GM18870 (cell line): ENCODE results near the gene GLS.

Source experiments
- ATAC-seq: cut with Tn5 transposase; IDR thresholded peaks from one replicate; pipeline ENCODE4 v1.9.1; 2021; ENCODE audit warnings: moderate library complexity; ENCODE audit not compliant: unreplicated experiment

GLS gene

DNA sequence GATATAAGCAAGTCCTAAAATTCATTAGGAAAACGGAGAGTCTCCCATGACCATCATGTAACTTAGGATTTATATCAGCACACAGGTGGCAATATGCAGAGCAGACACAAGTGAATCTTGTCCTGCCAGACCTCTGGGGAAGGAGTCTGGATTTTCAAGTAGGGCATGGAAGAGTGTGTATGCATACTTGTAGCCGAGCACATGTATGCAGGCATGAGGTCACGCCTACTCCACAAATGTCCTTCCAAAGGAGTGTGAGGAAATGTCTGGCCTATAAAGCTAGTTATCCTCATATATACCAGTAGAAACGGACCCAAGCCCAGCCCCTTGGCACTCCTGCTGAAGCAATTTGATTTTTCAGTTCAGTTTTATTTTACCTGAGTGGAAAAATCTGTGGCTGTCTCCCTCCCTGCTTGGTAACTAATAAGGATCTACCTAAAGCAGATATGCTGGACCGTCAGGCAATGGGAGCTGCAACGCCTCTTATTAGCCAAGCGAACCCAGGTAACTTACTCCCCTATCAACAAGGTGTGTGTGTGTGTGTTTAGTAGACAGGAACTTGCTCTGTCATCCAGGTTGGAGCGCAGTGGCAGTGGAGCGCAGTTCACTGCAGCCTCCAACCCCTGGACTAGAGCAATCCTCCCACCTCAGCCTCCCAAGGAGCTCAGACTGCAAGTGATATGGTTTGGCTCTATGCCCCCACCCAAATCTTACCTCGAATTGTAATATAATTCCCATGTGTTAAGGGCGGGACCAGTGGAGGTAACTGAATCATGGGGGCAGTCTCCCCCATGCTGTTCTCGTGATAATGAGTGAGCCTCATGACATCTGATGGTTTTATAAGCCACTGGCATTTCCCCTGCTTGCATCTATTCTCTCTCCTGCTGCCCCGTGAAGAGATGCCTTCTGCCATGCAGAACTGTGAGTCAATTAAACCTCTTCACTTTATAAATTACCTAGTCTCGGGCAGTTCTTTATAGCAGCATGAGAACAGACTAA, 130.6 kb downstream of the GLS start:
- ATAC-seq: no peak

DNA sequence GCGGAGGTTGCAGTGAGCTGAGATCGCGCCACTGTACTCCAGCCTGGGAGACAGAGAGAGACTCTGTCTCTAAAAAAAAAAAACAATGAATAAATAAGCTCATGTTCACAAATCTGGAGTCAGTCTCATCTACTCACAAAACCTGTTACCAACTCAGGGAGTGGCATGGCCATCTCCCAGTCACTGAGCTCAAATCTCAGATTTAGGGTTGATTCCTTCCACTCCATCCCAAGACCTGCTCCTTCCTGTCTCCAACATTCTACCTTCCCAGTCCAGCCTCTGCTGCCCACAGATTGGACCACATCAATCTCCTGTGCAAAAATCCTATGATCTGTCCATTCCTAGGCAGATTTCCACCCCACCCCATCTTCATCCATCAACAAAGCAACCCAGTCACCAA, 131.7 kb downstream of the GLS start:
- ATAC-seq: no peak

DNA sequence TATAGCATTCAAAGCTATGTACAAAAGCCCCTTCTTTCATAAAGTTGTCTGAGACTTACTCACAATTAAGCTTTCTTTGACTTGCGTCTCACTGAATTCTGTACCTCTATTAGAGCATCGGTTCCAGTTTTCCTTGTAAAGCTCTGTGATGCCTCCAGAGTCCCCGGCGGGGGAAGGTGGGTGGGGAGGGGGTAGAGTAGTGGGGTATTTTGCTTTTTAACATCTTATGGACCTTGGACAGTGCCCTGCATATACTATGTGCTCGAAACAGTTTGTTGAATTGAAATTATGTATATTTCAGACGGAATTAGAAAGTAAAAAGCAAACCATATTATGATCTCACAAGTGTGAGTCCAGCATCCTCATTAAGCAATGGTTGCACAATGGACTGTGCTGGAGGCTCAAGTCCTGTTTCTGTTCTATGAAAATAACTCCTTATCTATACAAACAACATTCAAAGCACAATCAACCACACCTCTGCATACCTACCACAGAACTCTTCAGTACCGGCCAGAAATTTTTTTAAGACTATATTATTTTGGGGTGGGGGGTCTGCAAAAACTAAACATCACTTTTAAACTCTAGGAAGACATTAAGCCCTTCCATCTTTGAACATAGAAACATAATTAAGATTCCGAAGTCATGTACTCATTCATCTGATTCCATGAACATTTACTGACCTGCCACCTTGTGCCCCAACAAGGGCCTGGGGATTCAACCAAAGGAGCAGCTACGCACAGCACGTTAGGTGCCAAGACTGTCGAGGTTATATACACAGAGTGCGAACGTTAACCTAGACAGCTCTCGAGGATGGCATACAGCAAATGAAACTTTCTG, 132.4 kb downstream of the GLS start:
- ATAC-seq: no peak

DNA sequence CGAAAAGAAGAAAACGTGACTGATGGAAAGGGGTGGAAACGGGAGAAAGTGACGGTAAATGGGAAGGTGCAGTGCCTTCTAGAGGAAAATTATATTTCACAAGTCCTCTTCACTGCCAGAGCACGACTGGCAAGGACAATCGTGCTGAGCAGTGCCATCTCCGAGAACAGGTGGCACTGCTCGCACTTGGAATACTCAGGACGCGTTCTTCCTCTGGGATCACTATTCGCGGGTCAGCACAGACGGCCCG, 133.0 kb downstream of the GLS start:
- no peak for ATAC-seq

DNA sequence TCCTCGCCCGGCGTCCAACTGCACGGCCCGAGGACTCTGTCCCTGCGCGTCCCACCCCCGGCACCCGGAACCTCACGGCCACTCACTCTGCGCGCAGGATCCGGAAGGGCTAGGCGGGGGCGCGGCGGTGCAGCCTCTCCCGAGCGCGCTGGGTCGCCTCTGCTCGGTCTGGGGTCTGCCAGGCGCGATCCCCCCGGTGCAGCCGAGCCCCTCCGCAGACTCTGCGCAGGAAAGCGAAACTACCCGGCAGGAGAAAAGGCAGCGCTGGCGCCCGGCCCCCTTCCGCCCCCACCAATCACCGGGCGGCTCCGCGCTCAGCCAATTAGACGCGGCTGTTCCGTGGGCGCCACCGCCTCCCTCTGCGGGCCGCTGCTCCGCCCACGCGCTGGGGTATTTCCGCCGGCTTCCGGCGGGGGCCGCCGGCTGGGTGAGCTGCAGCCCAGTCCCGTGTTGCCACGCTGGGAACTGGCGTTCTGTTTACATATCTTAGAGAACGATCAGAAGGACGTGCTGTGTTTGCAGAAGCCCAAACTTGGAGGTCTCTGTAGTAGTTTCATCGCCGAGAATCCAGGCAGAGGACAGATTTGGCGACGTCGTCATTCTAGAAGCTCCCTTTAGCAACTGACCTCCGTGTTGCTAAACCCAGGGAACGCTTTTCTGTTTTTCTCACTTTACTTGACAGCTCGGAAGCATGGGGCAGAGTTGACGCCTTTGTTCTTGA, 133.5 kb downstream of the GLS start, which contains the start of gene STAT1:
TSS of gene STAT1 (minus strand) at position 240 of the 721 bp plus-strand sequence. CDS start 4,168 bp downstream, outside the sequence.
- ATAC-seq: peak; percentile 63

DNA sequence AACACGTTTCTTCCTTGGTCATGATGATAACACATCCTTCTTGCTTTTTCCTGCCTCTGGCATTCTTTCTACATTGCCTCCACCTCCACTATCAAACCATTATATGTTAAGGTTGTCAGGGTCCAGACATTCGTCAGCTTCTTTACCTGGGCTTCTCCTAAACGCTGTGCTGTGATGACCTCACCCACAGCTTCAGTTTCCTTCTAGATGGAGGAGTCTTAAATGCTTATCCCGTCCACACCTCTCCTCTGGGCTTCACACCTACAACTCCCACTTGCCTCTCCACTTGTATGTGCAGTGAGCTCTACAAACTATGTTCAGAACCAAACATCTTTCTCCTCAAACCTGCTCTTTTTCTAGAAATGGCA, 134.0 kb downstream of the GLS start:
- peak; percentile 1 for ATAC-seq
